GM12872 (cell line): Measurements from ENCODE around the gene RGS6.

Experiments
- TF ChIP-seq, protein P1 (sequence below): IDR thresholded peaks from 3 replicates; pipeline ENCODE4 v1.5.1; 2011; ENCODE audit warnings: low read depth, mild to moderate bottlenecking, low read length, moderate library complexity; ENCODE audit not compliant: insufficient read depth

The RGS6 gene

GRCh38 chr14:72024043-72024407 is 91.8 kb downstream of the RGS6 start:
- TF ChIP-seq, protein P1, sequence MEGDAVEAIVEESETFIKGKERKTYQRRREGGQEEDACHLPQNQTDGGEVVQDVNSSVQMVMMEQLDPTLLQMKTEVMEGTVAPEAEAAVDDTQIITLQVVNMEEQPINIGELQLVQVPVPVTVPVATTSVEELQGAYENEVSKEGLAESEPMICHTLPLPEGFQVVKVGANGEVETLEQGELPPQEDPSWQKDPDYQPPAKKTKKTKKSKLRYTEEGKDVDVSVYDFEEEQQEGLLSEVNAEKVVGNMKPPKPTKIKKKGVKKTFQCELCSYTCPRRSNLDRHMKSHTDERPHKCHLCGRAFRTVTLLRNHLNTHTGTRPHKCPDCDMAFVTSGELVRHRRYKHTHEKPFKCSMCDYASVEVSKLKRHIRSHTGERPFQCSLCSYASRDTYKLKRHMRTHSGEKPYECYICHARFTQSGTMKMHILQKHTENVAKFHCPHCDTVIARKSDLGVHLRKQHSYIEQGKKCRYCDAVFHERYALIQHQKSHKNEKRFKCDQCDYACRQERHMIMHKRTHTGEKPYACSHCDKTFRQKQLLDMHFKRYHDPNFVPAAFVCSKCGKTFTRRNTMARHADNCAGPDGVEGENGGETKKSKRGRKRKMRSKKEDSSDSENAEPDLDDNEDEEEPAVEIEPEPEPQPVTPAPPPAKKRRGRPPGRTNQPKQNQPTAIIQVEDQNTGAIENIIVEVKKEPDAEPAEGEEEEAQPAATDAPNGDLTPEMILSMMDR = peak; percentile 76

DNA sequence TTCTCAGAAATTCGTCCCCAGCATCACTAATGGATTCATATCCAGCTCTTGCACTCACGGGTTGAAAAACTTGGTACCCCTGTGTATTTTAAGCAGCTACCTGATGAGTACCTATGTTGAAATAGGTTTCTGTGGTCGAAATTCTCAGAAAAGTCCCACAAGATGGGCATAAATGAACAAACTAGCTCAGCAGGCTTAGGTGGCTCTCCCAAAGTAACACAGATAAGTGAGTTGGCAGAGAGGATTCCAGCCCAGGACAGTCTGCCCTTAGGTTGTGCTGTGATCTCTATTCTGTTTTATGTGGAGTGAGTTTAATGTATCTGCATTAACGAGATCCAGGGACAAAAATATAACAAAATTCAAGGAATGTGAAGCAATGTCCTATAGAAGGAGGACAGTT is 92.3 kb downstream of the RGS6 start:
- TF ChIP-seq, protein P1 = no peak

- TF ChIP-seq, protein P1 = no peak
Observed at GRCh38 chr14:72026536-72026935, 94.3 kb downstream of the RGS6 start.

GRCh38 chr14:72027061-72027460 is 94.8 kb downstream of the RGS6 start:
- TF ChIP-seq, protein P1 = no peak

- TF ChIP-seq, protein P1 = no peak
Observed at GRCh38 chr14:72033365-72033764, 101.1 kb downstream of the RGS6 start.

- TF ChIP-seq, protein P1 = no peak
Observed at GRCh38 chr14:72040528-72040927, 108.3 kb downstream of the RGS6 start.

GRCh38 chr14:72045271-72045670 is 113.0 kb downstream of the RGS6 start:
- TF ChIP-seq, protein P1 = no peak

DNA sequence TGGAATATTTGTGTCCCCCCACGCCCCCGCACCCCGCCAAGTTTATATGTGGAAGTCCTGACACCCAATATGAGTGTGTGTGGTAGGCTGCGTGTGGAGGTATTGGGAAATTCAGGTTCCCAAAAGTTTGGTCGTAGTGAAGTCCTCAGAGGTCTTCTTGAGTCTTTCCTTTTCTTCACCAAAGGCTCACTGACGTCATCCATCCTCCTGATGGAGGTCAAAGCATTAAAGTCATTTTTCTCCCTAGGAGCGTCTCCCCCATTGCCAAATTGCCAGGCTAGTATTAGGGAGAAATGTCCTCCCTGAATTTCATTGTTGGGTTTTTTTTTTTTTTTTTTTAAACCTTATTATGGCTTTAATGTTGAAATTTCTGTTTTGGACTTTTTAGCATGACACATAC is 113.7 kb downstream of the RGS6 start:
- TF ChIP-seq, protein P1 = no peak
